Putamen (tissue), 1 donor: Measurements from ENCODE around the gene EXOSC10.

ENCODE experiments used
- DNase-seq: peaks from one replicate; pipeline ENCODE4 v3.0.0-alpha.2; 2016; ENCODE audit warnings: low spot score

Gene EXOSC10

GRCh38 chr1:11099310-11100148 is at the start of gene EXOSC10:
Gene EXOSC10, minus strand, starts transcription at chr1:11099869. Its CDS starts 38 bp downstream, at chr1:11099831.
- DNase-seq, result peak; percentile 90

- DNase-seq, result no peak
These were observed 47.6 kb upstream of the EXOSC10 start for GRCh38 chr1:11147197-11147770.

DNA sequence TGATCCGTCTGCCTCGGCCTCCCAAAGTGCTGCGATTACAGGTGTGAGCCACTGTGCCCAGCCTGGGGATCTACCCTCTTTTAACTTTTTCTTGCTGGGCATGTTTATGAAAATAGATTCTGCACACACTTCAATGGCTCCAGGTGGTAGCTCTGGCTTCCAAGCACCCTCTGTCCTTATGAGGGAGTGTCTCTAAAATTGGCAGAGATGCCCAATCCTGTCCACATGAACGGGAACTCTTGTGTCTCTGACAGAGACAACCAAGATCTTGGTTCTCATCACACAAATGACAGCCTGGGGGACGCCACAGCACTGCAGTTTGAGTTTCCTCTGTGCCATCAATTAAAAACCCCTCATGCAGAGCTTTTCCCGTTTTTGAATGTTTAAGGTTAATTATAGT is 46.1 kb upstream of the EXOSC10 start:
- DNase-seq, result no peak

GRCh38 chr1:11144570-11145256 is 45.0 kb upstream of the EXOSC10 start:
- DNase-seq, result no peak

- DNase-seq, result no peak
These were observed 44.2 kb upstream of the EXOSC10 start for GRCh38 chr1:11143907-11144306.

- DNase-seq, result no peak
These were observed 43.7 kb upstream of the EXOSC10 start for GRCh38 chr1:11143401-11143800.

GRCh38 chr1:11142618-11143391 is 43.1 kb upstream of the EXOSC10 start:
- DNase-seq, result no peak

GRCh38 chr1:11138952-11139351 is 39.3 kb upstream of the EXOSC10 start:
- DNase-seq, result peak; percentile 45

DNA sequence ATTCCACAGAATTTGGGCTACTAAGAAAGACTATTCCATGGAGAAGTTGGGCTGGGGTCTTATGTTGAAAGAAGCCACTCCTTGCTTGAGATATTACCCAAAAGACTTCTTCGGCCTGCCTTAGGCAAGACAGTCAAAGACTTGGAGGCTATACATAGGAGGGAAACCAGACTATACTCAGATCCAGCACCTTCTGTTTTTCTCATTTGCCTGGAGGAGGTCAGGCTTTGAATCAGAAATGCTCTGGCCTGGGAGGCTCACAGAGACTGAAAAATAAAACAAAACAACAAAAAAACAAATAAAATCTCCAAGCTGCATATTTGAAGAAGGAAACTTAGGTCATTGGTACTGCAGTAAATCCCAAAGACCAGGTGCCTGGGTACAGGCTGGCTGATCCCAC is 38.4 kb upstream of the EXOSC10 start:
- DNase-seq, result no peak

GRCh38 chr1:11134898-11135266 is 35.2 kb upstream of the EXOSC10 start:
- no peak for DNase-seq

- no peak for DNase-seq
These were observed 34.7 kb upstream of the EXOSC10 start for GRCh38 chr1:11134251-11134897.

DNA sequence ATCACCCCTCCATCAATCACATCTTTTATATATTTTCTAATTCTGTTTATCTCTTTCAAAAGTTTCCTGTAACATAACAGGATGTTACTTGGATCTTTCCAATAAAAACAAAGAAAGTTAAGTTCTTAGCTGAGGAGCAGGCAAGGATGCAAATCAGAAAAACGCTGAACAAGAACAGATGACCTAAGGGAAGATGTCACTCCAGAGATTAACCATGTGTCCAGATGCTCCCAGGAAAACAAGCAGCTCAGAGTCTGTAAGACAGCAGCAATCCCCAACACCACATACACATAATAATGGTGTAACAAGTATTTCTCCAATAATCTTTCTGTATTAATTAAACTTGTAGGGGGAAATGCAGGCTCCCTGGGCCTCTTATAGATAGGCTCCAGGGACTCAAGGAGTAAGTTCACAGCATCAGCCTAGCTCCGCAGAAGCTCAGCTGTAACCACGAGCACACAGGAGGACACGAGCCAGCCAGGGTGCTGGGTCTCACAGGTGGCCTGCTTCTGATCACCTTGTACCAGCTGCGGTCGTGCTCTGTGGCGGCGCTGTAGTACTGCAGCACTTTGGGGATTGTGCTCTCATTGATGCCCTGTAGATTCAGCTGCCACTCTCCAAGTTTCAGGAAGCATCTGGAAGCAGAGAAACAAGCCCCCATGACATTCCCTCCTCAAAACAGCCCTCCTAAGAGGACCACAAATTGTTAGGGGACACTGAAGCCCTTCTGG is 33.1 kb upstream of the EXOSC10 start:
- no peak for DNase-seq

GRCh38 chr1:11131816-11132215 is 32.1 kb upstream of the EXOSC10 start:
- DNase-seq, result no peak

GRCh38 chr1:11130406-11130805 is 30.7 kb upstream of the EXOSC10 start:
- no peak for DNase-seq

DNA sequence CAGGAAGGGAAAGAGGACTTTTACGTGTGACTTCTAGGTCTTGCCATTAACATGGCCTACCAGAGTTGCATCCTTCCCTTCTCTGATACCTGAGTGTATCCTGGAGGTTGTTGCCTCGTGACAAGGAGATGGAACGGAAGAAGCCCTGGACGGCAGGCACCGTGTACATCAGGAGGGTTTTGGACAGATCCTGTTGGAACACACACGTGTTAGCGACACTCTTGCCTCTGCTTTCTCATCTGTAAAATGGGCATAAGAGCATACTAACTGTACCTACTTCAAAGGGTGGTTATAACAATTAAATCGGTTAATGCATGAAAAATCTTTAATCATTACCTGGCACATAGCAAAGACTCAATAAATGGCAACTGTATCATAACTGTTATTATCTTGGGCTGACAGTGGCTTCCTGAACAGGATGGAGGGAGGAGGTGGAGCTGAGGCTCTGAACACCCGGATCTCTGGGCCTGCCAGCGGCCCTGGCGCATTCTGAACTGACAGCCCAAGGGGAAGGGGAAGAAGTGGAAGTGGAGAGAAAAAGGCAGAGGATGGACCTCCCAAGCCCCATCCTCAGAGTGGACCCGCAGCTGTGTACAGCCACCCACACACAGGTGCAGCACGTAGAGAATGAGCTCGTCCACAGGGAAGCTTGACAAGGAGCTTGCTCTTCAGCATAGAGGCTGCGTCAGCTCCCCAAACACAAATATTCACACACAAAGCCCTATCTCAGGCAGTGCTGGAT is 30.2 kb upstream of the EXOSC10 start:
- no peak for DNase-seq

GRCh38 chr1:11126569-11126968 is 26.9 kb upstream of the EXOSC10 start:
- no peak for DNase-seq

- DNase-seq, result no peak
These were observed 26.3 kb upstream of the EXOSC10 start for GRCh38 chr1:11125931-11126330.

DNA sequence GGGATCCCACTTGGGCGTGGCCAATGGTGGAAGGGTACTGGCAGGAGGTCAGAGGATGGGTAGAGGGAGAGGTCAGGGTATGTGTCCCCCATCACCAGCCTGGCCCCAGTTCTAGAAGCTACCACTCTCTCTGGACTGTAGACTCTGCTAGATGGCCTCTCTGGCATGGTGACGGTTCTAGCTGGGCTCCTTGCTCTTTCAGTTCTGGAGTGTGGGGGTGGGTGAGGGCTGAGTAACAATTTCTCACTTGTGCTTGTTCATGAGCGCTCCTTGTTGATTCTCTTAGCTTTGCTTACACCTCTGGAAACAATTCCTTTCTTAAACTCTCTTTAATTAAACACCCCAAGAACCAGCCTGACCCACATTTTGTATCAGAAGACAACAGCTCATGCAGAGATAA is 25.3 kb upstream of the EXOSC10 start:
- DNase-seq, result no peak

DNA sequence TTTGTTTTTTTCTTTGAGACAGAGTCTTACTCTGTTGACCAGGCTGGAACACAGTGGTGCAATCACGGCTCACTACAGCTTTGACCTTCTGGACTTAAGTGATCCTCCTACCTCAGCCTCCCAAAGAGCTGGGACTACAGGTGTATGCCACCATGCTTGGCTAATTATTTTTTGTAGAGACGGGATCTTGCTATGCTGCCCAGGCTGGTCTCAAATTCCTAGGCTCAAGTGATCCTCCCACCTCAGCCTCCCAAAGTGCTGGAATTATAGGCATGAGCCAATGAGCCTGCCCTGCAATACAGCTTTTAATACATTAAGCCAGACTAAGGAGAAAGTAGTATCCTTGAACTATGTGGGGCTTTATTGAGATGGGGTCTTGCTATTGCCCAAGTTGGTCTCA is 16.6 kb upstream of the EXOSC10 start:
- DNase-seq, result no peak

DNA sequence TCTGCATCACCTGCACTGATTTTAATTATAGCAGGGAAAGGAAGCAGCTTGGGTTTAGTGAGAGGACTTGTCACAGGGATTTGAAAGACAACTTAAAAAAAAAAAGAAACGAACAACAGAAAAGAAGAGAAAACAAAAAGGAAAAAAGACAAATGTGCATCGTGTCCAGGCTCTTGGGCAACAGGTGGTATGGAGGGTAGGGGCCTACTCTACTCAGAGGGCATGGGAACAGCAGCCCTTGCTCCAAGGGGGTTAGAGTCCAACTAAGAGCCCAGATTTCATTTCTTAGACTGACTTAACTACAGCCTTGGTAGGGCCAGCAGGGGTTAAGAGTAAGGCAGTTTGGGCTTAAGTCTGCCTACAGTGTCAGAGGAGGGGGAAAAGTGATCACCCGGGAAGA is 15.3 kb upstream of the EXOSC10 start:
- no peak for DNase-seq
